Fibroblast of mammary gland (primary cell): Measurements from ENCODE around the gene AXDND1.

Source experiments
- DNase-seq: peaks from one replicate; pipeline ENCODE4 v3.0.0-alpha.2; 2010; ENCODE audit warnings: low read depth
- H3K4me3 ChIP-seq: 2 replicates; pipeline ENCODE4 v1.5.1; 2011; ENCODE audit warnings: low read depth, mild to moderate bottlenecking, low read length, moderate library complexity; ENCODE audit not compliant: control insufficient read depth
- TF ChIP-seq, protein P1 (sequence below): conservative IDR thresholded peaks from 2 replicates; pipeline ENCODE4 v1.5.1; 2011; ENCODE audit warnings: low read depth, low read length, inconsistent platforms; ENCODE audit not compliant: control insufficient read depth, insufficient read depth

Gene AXDND1

DNA sequence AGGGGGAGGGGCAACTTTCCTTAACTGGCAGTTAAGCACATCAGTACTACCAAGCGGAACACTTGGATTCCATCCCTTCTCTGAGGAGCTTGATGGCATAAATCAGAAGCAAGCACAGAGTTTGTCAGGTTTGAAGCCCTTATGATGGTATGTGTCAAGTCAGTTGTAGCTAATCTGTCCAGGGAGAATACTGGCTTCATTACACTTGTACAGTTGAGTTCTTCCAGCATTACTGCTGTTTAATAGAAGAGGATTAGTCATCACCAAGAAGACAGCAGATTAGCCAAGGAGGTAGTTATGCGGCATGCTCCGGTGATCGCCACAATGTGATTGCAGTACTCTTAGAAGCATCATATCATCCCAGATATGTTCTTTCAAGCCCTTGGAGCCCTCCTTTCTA, 223.7 kb downstream of the AXDND1 start:
- H3K4me3 ChIP-seq = no peak overlapping the region
- DNase-seq = peak; percentile 11
- TF ChIP-seq, protein P1, sequence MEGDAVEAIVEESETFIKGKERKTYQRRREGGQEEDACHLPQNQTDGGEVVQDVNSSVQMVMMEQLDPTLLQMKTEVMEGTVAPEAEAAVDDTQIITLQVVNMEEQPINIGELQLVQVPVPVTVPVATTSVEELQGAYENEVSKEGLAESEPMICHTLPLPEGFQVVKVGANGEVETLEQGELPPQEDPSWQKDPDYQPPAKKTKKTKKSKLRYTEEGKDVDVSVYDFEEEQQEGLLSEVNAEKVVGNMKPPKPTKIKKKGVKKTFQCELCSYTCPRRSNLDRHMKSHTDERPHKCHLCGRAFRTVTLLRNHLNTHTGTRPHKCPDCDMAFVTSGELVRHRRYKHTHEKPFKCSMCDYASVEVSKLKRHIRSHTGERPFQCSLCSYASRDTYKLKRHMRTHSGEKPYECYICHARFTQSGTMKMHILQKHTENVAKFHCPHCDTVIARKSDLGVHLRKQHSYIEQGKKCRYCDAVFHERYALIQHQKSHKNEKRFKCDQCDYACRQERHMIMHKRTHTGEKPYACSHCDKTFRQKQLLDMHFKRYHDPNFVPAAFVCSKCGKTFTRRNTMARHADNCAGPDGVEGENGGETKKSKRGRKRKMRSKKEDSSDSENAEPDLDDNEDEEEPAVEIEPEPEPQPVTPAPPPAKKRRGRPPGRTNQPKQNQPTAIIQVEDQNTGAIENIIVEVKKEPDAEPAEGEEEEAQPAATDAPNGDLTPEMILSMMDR = no peak

DNA sequence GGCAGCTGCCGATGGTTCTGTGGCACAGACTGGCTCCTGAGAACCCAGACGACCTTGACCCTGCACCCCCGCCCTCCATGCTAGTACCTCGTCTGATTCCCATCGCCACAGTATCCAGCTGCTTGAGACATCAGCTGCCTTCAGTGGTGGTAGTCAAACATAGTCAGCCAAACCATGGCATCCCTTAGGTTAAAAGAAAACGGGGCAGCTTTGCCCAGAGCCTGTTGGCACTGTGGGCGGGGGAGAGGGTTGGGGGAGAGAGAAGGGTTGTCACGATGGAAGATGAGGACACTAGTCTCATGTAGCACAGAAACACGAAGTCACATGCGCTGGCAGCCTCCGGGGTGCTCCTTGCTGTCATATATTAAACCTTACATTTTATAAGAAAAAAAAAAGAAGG, 224.9 kb downstream of the AXDND1 start:
- no peak for DNase-seq
- TF ChIP-seq, protein P1 = no peak
- no peak overlapping the region for H3K4me3 ChIP-seq

DNA sequence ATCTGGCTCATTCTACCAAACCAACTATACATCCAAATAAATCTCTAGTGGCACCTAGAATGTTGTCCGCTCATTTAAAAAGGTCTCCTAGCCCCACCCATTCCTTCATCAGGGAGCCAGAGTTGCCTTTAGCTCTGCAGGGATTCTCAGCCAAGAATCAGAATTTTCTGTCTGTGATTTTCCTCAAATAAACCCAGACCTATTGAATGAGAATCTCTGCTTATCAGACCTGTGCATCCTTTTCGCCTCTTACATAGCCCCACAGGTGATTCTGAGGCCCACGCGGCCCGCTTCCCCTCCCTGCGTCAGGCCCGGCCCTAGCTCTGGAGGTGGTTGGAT, 225.5 kb downstream of the AXDND1 start:
- DNase-seq = no peak
- H3K4me3 ChIP-seq = no peak overlapping the region
- TF ChIP-seq, protein P1 = no peak

DNA sequence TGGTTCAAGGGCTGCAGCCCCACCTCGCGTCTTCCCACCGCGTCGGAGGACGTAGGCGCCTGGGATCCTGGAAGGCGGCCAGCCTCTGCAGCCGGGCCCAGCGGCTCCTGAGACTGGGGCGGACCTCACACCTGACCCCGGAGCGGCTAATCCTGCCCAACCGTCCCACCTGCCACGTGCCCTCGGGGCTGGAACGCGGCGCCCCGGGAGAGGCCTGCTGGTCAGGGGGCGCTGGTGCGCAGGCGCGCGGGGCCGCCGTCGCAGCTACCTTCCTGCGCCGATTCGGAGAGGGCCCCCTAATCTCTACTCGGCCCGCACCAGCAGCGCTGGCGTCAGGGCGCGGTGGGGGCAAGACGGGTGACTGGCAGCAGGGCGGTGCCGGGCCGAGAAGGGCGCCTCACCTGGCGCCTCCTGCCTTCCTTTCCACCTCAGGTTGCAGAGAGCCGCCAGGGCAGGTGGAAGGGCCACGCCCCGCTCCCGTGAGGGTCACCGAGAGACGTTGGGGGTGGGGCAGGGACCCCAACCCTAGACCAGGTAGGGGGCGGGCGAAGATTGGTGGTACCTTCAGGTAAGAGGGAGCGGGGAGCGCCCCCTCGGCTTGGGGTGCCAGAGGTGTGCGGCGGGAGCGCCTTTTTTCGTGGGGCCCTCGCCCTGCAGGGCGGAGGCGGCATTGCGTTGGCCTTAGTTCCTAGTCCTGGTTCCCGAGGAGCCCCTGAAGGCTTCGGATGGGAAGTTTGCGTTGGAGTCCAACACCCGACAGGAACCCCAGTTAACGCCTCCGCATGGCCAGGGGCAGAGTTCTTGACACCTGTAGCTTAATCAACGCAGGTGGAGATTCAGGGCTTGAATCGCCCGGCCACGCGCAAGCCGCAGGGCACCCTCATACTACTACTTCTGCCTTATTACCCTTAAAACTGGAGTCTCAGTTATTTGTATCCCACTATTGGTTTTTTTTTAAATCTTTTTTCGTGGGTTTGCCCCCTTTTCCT, 226.1 kb downstream of the AXDND1 start, which contains the start of gene TDRD5:
Gene TDRD5 (plus strand): TSS at position 241 of the 989 bp plus-strand sequence. CDS start 784 bp downstream, outside the sequence.
- no peak for DNase-seq
- TF ChIP-seq, protein P1 = no peak
- H3K4me3 ChIP-seq = no peak within 1 kb of the TSS

DNA sequence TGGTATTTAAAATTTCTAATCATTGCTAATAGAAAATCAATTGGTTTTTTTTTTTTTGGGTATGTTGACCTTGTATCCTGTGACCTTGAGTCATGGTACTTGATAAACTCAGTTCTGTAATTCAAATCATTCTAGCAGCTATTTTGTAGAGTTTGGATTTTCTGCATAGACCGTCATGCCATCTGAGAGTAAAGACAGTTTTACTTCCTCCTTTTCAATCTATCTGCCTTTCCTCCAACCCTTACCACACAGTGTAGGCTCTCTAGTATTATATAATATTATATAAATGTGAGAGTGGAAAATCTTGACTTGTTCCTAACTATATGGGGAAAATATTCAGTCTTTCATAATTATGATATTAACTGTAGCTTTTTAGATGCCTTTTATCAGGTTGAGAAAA, 232.9 kb downstream of the AXDND1 start:
- TF ChIP-seq, protein P1 = no peak
- H3K4me3 ChIP-seq = no peak overlapping the region
- no peak for DNase-seq

DNA sequence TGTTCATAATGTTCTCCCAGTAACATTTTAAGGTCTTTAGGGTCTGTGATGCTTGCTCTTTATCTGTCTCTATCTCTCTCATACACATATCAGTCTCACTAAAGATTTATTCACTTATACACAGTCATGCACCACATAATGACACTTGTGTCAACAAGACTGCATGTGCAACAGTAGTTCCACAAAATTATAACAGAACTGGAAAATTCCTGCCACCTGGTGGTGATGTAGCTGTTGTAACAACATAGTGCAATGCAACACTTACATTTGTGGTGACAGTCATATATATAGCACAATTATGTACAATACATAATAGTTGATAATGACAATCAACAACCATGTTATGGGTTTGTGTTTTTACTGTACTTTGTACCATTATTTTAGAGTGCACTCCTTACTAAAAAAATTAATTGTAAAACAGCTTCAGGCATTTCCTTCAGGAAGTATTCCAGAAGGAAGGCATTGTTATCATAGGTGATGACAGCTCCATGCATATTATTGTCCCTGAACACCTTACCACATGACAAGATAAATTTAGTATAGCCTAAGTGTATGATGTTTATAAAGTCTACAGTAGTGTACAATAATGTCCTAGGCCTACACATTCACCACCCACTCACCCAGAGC, 234.0 kb downstream of the AXDND1 start:
- TF ChIP-seq, protein P1 = peak; percentile 46
- H3K4me3 ChIP-seq = no peak overlapping the region
- peak; percentile 38 for DNase-seq
